Stimulated activated CD4-positive, alpha-beta T cell treated with anti-CD3 and anti-CD28 coated beads, Interleukin-12 subunit alpha, Interleukin-12 subunit beta, amount 100 ng/mL, for 48 hours (primary cell): ENCODE measurements around the gene NFYC.

Experiments used
- DNase-seq, 3 donors: peaks; one replicate each; pipeline ENCODE4 v3.0.0-alpha.2; 2020; ENCODE audit warnings: low read depth in 2 of 3, low spot score in 1 of 3

Gene NFYC

GRCh38 chr1:40794974-40795715 is 103.6 kb downstream of the NFYC start:
- DNase-seq: no peak

DNA sequence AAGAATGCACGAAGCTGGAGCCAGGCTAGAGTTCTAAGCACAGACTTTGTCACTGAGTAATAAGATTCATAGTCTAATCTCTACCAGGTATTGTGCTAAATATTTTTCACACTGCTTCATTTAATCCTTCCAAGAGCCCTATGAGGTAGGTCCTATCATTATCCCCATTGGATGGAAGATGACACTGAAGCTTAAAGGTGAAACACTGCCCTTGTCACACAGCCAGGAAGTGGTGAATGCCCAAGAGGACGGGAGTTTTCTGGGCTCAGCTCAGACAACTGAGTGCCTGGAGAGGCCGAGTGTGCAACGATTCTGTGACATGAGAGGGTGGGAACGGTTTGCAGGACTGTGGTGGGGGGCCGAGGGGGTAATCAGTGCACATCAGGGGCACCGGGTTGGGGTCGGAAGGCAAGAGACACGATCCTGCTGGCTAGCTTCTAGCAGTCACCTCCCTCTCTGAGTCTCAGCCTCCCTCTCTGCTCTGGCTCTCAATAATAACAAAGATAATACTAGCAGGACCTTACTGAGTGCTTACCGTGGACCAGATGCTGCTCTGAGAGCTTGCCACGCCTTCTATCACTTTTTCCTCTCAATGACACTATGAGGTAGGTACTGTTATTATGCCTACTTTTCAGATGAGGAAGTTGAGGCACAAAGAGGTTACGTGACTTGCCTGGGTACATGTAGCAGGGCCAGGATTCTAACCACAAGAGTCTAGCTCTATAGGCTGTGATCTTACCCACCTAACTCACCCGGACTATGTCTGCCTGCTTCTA is 104.5 kb downstream of the NFYC start:
- DNase-seq: no peak

- no peak for DNase-seq
These were observed 105.6 kb downstream of the NFYC start for GRCh38 chr1:40796939-40797667.

- DNase-seq: no peak
These were observed 106.1 kb downstream of the NFYC start for GRCh38 chr1:40797668-40798010.

- no peak for DNase-seq
These were observed 107.1 kb downstream of the NFYC start for GRCh38 chr1:40798366-40799281.

- no peak for DNase-seq
These were observed 107.9 kb downstream of the NFYC start for GRCh38 chr1:40799351-40799867.

DNA sequence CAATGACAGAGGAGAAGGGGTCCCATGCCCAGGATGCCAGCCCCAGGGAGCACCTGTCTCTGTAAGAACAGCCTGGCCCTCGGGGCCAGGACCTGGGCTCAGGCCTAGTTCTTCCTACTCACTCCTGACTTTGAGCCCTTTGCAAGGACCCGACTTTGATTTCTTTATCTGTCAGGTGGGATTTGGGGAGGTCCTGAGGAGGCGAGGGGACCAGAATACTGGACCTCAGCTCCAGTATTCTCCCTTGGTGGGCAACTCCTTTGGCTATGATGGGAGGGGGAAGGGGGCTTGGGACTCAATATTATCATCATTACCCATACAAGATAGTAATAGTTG is 110.2 kb downstream of the NFYC start:
- no peak for DNase-seq

DNA sequence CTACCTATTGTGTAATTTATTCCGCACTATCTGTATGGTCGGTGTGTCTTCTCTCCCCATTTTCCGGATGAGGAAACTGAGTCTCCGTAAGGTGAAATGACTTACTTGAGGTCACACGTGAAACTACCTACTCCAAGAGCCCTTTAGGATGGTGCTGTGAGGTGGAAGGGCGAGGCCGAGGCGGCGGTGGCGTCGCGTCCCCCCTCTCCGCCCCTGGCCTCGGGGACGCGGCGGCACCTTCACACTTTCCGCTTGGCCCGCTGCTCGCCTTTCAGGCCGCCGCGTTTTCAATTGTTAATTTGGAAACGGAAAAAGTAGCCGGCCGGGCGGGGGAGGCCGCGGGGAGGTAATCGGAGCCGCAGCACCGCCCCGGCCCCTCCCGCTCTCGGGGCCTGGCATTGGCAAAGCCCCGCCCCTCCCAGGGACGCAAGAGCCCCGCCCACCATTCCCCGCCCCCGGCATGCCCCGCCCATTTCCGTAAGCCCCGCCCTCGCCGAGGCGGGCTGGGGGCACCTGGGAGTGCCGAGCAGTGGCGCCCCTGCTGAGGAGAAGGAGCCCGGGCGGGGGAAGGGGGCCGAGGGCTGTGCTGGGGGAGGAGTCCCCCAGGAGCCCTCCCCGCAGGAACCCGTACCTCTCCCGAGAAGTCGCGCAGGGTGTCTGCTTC is 110.7 kb downstream of the NFYC start:
- peak; percentile 73 to 81 (median 73) for DNase-seq

DNA sequence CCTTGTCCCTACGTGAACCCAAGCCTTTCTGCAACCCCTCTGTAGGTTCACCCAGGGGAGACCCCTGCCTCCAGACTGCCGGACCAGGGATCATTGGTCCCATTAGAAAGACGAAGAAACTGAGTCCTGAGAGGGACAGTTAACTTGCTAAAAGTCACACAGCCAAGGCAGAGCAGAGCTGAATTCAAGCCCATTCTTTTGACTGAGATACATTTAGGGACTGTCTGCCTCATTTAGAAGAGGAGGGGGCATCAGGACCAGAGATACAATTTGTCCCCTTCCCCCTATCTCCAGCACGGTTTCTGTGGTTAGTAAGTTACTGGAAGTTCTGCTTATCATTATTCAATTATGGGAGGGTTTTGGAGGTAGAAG is 111.2 kb downstream of the NFYC start:
- no peak for DNase-seq

DNA sequence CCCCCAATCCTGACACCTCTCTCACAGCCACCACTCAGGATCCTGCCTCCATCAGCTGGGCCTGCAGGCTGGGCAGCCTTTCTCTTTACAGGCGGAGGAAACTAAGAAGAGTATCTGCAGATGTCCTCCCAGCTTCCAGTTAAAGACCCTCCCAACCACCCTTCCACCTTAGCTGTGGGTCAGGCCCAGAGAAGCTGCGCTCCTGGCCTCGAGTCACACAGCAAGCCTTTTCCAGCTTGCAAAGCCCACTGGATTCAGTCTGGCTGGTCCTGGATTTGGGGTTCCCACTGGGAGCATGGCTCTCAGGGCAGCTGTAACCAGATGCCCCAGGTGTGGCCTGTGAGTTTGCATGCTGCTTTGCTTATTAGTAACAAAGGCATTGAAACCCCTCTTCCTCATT is 111.9 kb downstream of the NFYC start:
- no peak for DNase-seq

- no peak for DNase-seq
These were observed 112.4 kb downstream of the NFYC start for GRCh38 chr1:40803902-40804301.

DNA sequence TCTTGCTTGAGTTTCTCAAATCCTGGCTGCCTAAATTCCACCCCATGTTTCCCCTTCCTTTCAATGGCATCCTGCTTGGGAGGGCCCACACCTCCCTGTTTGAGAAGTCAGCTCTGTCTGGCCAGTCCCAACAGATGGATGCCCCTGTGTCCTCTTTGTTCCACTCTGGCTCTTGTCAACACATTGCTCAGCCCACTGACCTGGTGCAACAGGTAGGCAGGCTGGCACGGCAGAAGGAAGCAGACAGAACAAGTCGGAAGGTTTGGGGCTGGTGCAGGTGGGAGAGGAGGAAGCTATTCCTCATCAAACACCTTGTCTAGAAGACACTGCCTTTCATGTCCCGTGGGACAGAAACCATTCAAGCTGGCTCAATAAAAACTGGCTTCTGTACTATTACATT is 114.7 kb downstream of the NFYC start:
- DNase-seq: no peak

DNA sequence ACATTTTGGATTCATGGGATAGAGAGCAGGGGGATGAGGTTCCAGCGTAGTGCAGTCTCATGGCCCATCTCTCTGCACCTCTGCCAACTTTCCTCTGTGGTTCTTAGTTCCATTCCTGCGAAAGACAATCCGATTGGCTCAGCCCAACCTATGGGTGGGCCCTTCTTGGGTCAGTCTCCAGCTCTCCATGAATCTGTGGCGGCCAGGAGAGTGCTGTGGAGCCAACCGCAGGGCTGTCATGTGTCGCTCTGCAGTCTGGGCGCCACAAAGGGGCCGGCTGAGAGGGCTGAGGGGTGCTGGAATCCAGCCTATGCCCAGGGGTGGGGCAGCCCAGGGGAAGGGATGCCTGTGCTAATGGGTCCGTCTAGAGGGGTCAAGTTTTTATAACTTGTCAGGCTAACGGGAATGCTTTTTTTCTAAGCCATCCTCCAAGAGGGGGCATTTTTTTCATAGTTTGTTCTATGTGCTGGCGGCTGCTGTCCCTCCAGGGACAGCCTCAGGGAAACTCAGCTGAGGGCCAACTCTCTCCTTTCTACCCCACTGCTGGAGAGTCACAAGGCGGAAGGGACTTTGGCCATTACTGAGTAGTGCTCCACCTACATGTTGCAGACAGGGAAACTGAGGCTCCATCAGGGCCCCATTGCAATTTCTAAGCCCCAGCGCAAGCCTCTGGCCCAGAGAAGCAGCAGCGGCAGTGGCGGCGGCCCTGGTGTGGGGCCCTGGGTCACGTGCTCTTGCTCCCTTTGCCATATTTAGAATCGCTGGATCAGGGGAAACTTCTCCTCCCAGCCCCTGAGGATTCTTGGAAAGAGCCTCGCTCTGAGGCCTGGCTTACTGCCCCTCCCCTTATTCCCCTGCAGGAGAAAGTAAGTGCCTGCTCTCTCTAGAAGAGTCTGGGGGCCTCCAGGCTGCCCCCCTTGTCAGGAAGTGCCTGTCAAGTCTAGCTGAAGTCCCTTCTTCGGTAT is 115.5 kb downstream of the NFYC start:
- DNase-seq: no peak

DNA sequence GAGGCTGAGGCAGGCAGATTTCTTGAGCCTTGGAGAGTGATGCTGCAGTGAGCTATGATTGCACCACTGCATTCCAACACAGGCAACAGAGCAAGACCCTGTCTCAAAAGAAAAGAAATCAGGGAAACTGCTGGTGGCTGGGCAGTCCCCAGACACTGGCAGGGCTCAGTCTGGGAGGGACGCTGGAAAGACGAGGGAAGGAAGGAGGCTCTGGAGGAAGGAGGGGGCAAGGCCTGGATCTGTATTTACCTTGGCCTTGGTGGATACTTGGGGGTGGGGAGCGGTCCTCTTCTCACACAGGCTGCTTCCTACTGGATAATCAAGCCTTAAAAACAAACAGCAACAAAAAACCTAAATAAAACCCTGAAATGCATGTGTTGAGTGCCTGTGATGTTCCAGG is 116.5 kb downstream of the NFYC start:
- DNase-seq: no peak

DNA sequence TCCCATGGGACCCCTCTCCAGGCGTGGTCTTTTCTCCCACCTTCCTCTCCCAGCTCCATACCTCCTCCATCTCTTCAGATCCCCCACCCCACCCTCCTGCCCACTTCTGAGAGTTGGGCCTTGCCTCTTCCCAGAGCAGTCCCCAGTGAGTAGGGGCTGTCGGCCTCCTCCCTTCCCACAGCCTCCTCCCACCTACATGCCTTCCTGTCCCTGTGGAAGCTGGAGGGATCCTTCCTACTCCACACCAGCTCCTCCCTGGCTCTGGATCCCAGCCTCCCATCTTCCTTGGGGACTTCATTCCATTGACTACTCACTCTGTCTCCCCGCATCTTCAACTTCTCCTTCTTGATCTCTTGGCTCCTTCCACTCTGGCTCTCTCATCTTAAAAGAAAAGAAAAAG is 116.9 kb downstream of the NFYC start:
- no peak for DNase-seq

- no peak for DNase-seq
These were observed 117.4 kb downstream of the NFYC start for GRCh38 chr1:40808909-40809308.

DNA sequence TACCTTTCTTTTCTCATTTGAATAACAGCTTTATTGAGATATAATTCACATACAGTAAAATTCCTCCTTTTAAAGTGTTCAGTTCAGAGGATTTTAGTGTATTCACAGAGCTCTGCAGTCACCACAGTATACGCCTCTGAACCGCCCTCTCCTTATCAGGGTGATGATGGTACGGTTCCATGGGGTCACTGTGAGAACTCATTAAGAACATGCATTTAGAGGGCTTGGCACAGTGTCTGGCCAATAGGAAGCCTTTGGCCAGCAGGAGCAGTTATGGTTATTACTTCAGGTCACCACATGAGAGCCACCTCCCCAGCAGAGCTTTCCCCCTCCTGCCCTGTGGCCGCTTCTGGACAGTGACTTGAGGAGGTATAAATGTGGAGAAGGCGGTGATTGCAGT is 119.4 kb downstream of the NFYC start:
- no peak for DNase-seq

DNA sequence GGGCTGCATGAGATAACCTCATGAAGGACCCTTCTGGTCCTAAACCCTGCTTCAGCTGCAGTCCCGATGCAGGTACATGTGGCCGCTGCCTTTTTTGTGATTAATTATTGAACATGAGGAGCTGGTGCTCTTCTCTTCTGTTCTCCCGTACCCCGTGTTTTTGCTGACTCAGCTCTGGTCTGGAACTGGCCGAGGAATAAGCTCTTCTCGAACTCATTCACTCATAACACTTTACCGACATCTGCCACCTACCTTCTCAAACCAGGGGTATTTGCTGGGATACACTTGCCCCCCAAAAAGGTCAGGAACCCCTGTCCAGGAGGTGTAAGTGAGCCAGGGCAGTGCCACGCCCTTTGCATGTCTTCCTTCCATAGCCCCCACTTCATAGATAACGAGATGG is 123.9 kb downstream of the NFYC start:
- DNase-seq: no peak

DNA sequence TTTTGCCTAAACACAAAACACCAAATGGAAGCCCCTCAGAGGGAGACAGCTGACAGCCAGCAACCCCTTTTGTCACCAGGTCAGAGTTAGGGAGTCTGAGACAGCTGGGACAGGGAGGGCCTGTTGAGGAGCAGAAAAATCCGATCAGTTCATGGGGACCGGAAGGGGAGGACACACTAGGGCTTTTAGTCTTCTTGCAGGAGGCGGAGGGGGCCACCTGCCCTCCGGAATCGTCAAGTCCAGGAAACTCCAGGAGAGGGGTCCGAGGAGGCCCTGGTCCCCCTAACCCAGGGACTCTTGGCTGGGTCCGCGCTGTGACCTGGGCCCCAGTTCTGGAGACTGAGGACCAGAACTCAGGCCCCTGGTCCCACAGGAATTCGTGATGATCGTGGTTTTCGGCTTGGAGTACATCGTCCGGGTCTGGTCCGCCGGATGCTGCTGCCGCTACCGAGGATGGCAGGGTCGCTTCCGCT is 126.3 kb downstream of the NFYC start:
- no peak for DNase-seq
